Nephron (organoid): ENCODE results near the gene ENPP4.
"Not testable (repeated sequence)": the region's sequence is repeated elsewhere in the genome, so short reads cannot be mapped to it uniquely, and the experiment has no call there.

Experiments used
- H3K27ac Mint-ChIP-seq, 3 experiments: 2 replicates each; pipeline ENCODE4 v1.8.0; 2020; ENCODE audit warnings: mixed read lengths in 3 of 3, mild to moderate bottlenecking in 2 of 3, moderate library complexity in 1 of 3
- H3K27me3 Mint-ChIP-seq: 2 replicates; pipeline ENCODE4 v1.8.0; 2021; ENCODE audit warnings: low read depth, mild to moderate bottlenecking, moderate library complexity, mixed read lengths
- H3K36me3 Mint-ChIP-seq: 2 replicates; pipeline ENCODE4 v1.8.0; 2020; ENCODE audit warnings: low read depth, mixed read lengths
- H3K4me1 Mint-ChIP-seq: 2 replicates; pipeline ENCODE4 v1.8.0; 2020; ENCODE audit warnings: mixed read lengths
- H3K4me3 Mint-ChIP-seq, 3 experiments: 2 replicates each; pipeline ENCODE4 v1.8.0; 2020; ENCODE audit warnings: mild to moderate bottlenecking in 3 of 3, mixed read lengths in 3 of 3, moderate library complexity in 2 of 3
- H3K9me3 Mint-ChIP-seq: 2 replicates; pipeline ENCODE4 v1.8.0; 2020; ENCODE audit warnings: mixed read lengths
- TF ChIP-seq, protein P1 (sequence below), 3 experiments: fragments of 200-600 bp; sonication (generic); IDR thresholded peaks; one replicate each; pipeline ENCODE4 v1.5.0; 2021; ENCODE audit warnings: antibody characterized with exemption in 3 of 3; ENCODE audit not compliant: unreplicated experiment in 3 of 3

ENPP4 gene

DNA sequence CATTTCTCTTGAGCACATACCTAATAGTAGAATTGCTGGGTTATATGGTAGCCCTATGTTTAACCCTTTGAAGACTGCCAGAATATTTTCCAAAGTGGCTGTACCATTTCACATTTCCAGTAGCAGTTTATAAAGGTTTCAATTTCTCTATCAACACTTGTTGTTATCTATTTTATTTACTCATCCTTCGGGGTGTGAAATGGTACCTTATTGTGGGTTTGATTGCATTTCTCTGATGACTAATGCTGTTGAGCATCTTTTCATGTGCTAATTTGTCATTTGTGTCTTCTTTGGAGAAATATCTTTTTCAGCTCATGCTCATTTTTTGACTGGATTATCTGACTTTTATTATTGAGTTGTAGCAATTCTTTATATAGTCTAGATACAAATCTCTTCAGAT lies 5.4 kb downstream of the ENPP4 start:
- TF ChIP-seq, protein P1, sequence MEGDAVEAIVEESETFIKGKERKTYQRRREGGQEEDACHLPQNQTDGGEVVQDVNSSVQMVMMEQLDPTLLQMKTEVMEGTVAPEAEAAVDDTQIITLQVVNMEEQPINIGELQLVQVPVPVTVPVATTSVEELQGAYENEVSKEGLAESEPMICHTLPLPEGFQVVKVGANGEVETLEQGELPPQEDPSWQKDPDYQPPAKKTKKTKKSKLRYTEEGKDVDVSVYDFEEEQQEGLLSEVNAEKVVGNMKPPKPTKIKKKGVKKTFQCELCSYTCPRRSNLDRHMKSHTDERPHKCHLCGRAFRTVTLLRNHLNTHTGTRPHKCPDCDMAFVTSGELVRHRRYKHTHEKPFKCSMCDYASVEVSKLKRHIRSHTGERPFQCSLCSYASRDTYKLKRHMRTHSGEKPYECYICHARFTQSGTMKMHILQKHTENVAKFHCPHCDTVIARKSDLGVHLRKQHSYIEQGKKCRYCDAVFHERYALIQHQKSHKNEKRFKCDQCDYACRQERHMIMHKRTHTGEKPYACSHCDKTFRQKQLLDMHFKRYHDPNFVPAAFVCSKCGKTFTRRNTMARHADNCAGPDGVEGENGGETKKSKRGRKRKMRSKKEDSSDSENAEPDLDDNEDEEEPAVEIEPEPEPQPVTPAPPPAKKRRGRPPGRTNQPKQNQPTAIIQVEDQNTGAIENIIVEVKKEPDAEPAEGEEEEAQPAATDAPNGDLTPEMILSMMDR (IDR thresholded peaks at IDR 0.05; ENCODE audit: unreplicated experiment in 3 of 3) = no peak
- Mint-ChIP-seq H3K4me3 (no peak overlapping the region), H3K27ac (no peak overlapping the region), H3K27me3 (peaks cover 1% of the 10 kb centered on the region), H3K9me3 (peaks cover 5% of the 10 kb centered on the region), H3K36me3 (no peaks in the 10 kb centered on the region), H3K4me1 (peaks cover 26% of the 10 kb centered on the region)

DNA sequence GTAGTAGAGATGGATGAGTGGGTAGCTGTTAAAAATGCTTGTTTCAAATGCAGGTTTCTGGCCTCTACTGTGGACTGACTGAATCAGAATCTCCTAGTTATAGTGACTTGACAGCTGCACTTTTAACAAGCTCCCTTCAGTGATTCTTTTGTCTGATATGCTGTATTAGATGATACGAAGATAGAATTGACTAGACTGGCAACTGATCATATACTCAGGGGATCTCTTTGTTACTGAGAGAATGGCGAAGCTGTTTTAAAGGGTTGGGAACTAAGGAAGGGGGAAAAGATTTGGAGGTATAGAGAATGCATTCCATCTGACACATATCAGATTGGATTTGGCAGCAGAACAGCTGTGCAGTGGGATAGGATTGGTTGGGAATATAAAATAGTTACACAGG lies 7.0 kb downstream of the ENPP4 start:
- Mint-ChIP-seq H3K4me3 (peak overlapping the region in 1 of 3 experiments; percentile 4), H3K27me3 (no peaks in the 10 kb centered on the region), H3K27ac (peak overlapping the region; percentile 43 to 86 (median 52)), H3K4me1 (peaks cover 26% of the 10 kb centered on the region), H3K36me3 (no peaks in the 10 kb centered on the region), H3K9me3 (peaks cover 2% of the 10 kb centered on the region)
- TF ChIP-seq, protein P1 (IDR thresholded peaks at IDR 0.05; ENCODE audit: unreplicated experiment in 3 of 3) = no peak

DNA sequence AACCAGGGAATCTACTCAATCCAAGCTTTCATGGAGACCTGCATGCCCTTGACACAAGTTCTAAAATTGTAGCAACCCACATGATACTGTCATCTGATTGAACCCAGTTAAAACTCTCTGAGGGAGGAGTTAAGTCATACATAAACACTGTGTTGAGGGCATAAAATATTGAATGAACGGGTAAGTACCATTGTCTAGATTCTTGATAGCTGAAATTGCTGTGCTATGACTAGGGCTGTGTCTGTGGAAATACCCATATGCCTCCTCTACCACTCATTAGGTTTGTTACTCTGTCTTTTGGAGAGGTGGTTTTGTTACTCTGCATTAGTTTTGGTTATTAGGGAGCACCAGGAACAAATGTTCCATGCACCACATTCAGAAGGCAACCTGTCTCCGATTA lies 7.6 kb downstream of the ENPP4 start:
- no peaks in the 10 kb centered on the region for H3K27me3 Mint-ChIP-seq
- H3K4me1 Mint-ChIP-seq = peaks cover 26% of the 10 kb centered on the region
- TF ChIP-seq, protein P1 (IDR thresholded peaks at IDR 0.05; ENCODE audit: unreplicated experiment in 3 of 3) = no peak
- H3K27ac Mint-ChIP-seq = peak overlapping the region; percentile 43 to 86 (median 52)
- no peak overlapping the region for H3K4me3 Mint-ChIP-seq
- H3K9me3 Mint-ChIP-seq = peaks cover under 1% of the 10 kb centered on the region
- H3K36me3 Mint-ChIP-seq = no peaks in the 10 kb centered on the region

DNA sequence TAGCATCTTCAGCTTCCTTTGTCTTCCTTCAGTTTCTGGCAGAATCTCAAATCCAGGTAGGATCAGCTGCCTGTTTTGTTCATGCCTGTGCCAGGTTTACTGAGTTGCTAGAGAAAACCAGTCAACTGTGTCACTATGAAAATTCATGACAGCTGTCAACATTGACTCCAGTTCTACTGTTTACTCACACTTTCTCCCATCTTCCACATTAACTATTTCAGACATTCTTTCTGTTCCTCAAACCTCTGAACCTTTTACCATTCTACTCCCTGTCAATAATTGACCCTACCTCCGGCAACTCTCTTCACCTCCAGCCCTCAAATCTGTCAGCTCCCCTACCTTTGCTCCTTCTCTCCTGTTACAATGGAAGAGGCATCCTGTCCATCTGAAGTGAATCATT lies 8.5 kb downstream of the ENPP4 start:
- H3K27me3 Mint-ChIP-seq = no peaks in the 10 kb centered on the region
- H3K4me3 Mint-ChIP-seq = no peak overlapping the region
- H3K9me3 Mint-ChIP-seq = no peaks in the 10 kb centered on the region
- TF ChIP-seq, protein P1 (IDR thresholded peaks at IDR 0.05; ENCODE audit: unreplicated experiment in 3 of 3) = no peak
- H3K4me1 Mint-ChIP-seq = peaks cover 26% of the 10 kb centered on the region
- H3K27ac Mint-ChIP-seq = peak overlapping the region; percentile 1 to 54 (median 7)
- H3K36me3 Mint-ChIP-seq = no peaks in the 10 kb centered on the region

DNA sequence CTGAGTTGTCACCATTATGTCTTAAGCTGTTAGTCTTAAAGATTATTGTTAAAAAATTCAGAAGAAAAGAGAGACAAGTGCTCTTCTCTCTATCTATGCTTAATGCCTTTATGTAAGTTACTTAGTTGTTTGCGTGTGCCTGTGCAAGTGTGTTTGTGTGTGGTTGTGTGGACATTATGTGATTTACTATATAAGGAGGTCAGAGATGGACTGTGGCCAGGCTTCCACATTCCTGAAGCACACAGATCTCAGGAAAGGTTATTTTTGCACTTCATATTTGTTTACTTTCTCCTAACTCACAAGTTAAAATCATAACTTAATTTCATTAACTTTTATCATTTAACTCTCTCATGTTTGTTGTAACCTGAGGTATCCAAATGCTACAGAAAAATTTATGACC lies 14.5 kb downstream of the ENPP4 start:
- TF ChIP-seq, protein P1 (IDR thresholded peaks at IDR 0.05; ENCODE audit: unreplicated experiment in 3 of 3) = no peak
- Mint-ChIP-seq H3K4me3 (no peak overlapping the region), H3K27me3 (no peaks in the 10 kb centered on the region), H3K27ac (no peak overlapping the region), H3K36me3 (no peaks in the 10 kb centered on the region), H3K4me1 (peaks cover 7% of the 10 kb centered on the region), H3K9me3 (no peaks in the 10 kb centered on the region)

DNA sequence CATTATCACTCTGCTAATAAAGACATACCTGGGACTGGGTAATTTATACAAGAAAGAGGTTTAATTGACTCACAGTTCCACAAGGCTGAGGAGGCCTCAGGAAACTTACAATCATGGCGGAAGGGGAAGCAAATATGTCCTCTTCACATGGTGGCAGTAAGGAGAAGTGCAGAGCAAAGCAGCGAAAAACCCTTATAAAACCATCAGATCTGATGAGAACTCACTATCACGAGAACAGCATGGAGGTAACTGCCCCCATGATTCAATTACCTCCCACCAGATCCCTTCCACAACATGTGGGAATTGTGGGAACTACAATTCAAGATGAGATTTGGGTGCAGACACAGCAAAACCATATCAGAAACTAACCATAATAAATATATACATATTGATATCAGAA lies 19.3 kb downstream of the ENPP4 start:
- H3K36me3 Mint-ChIP-seq, H3K9me3 Mint-ChIP-seq, H3K27ac Mint-ChIP-seq, H3K4me1 Mint-ChIP-seq, H3K27me3 Mint-ChIP-seq, H3K4me3 Mint-ChIP-seq: not testable (repeated sequence)
